Measurements from ENCODE around the gene CNTN5.
A peak's percentile ranks its signal among the peaks of the same experiment; 100 is the strongest.

CNTN5 gene

DNA sequence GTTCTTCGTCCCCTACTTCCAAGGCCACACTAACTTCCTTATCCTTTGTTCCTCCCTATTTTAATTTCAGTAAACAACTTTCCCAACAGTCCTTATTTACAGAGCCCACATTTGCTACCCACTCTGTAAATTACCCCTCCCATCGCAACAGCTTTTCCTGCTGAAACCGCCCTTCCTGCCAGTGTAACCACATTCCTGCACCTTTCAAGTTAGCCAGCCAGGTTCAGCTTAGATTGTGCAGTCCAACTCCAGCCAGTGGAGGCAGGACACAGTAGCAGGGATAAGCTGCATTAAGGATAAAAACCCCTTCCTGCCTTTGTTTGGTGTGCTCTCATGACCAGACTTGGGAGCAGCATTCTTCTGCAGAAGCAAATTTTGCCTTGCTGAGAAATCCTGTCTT is 898.0 kb downstream of the CNTN5 start:
- Mint-ChIP-seq H3K27ac (no peak overlapping the region), H3K4me1 (no peaks in the 10 kb centered on the region), H3K36me3 (ENCODE audit: low read depth) (no peaks in the 10 kb centered on the region), H3K9me3 (peaks cover 9% of the 10 kb centered on the region), H3K4me3 (no peak overlapping the region), H3K27me3 (ENCODE audit: low read depth) (no peaks in the 10 kb centered on the region)
- TF ChIP-seq, protein P1, sequence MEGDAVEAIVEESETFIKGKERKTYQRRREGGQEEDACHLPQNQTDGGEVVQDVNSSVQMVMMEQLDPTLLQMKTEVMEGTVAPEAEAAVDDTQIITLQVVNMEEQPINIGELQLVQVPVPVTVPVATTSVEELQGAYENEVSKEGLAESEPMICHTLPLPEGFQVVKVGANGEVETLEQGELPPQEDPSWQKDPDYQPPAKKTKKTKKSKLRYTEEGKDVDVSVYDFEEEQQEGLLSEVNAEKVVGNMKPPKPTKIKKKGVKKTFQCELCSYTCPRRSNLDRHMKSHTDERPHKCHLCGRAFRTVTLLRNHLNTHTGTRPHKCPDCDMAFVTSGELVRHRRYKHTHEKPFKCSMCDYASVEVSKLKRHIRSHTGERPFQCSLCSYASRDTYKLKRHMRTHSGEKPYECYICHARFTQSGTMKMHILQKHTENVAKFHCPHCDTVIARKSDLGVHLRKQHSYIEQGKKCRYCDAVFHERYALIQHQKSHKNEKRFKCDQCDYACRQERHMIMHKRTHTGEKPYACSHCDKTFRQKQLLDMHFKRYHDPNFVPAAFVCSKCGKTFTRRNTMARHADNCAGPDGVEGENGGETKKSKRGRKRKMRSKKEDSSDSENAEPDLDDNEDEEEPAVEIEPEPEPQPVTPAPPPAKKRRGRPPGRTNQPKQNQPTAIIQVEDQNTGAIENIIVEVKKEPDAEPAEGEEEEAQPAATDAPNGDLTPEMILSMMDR (IDR thresholded peaks at IDR 0.05; ENCODE audit: unreplicated experiment in 3 of 3): no peak

DNA sequence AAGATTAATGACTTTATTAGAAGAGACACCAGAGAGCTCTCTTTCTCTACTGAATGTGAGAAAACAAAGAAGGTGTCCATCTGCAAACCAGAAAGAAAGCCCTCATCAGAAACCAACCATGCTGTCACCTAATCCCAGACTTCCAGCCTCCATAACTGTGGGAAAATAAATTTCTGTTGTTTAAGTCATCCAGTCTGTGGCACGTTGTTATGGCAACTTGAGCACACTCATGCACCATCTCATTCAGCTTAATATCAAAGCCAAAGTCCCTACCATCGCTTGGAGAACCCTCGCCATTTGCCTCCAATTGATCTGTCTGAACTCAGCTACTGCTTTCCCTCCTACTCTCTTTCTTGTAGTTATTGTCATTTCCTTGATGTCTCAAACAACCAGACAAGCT is 900.2 kb downstream of the CNTN5 start:
- H3K4me3 Mint-ChIP-seq: no peak overlapping the region
- peaks cover 9% of the 10 kb centered on the region for H3K9me3 Mint-ChIP-seq
- TF ChIP-seq, protein P1 (IDR thresholded peaks at IDR 0.05; ENCODE audit: unreplicated experiment in 3 of 3): no peak
- no peak overlapping the region for H3K27ac Mint-ChIP-seq
- H3K36me3 Mint-ChIP-seq (ENCODE audit: low read depth): no peaks in the 10 kb centered on the region
- H3K27me3 Mint-ChIP-seq (ENCODE audit: low read depth): no peaks in the 10 kb centered on the region
- H3K4me1 Mint-ChIP-seq: no peaks in the 10 kb centered on the region

DNA sequence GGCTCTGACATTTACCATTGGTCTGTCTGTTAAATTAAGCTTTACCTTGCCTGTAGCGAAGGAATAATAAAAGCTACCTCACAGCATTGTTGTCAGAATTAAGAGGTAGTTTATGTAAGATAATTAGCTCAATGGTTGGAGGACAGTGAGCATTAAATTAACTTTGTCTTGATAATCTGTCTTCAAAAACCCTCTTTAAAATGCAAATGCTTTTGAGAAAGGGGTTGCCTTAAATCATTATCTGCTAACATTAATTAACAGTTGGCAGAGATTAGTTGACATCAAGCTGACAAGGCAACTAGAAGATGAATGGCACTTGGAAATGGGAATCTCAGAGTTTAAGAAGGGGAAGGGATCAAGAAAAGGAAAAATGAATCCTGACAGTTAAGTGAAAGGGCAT is 905.2 kb downstream of the CNTN5 start:
- no peaks in the 10 kb centered on the region for H3K4me1 Mint-ChIP-seq
- no peak overlapping the region for H3K27ac Mint-ChIP-seq
- peaks cover 14% of the 10 kb centered on the region for H3K9me3 Mint-ChIP-seq
- peaks cover 5% of the 10 kb centered on the region for H3K36me3 Mint-ChIP-seq (ENCODE audit: low read depth)
- no peak overlapping the region for H3K4me3 Mint-ChIP-seq
- TF ChIP-seq, protein P1 (IDR thresholded peaks at IDR 0.05; ENCODE audit: unreplicated experiment in 3 of 3): no peak
- H3K27me3 Mint-ChIP-seq (ENCODE audit: low read depth): no peaks in the 10 kb centered on the region

DNA sequence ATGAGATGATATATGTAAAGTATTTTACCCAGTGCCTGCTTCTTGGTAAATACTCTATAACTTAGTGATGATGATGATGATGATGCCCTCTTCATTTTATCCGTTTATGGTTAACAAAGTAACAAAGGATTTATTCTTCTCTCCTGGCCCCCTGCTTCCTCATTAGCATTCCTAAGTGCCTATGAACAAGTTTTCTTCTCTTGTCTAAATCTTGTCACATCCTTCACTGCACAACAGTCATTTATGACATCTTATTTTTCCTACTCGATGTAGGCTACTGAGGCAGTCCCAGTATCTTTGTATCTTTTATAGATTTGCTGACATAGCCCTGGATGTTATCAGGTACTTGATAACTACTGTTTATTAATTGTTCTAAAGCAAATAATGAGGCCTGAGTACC is 911.9 kb downstream of the CNTN5 start:
- Mint-ChIP-seq H3K4me1 (no peaks in the 10 kb centered on the region), H3K36me3 (ENCODE audit: low read depth) (peaks cover 5% of the 10 kb centered on the region), H3K27ac (no peak overlapping the region), H3K4me3 (no peak overlapping the region), H3K27me3 (ENCODE audit: low read depth) (no peaks in the 10 kb centered on the region), H3K9me3 (peaks cover 11% of the 10 kb centered on the region)
- TF ChIP-seq, protein P1 (IDR thresholded peaks at IDR 0.05; ENCODE audit: unreplicated experiment in 3 of 3): no peak

DNA sequence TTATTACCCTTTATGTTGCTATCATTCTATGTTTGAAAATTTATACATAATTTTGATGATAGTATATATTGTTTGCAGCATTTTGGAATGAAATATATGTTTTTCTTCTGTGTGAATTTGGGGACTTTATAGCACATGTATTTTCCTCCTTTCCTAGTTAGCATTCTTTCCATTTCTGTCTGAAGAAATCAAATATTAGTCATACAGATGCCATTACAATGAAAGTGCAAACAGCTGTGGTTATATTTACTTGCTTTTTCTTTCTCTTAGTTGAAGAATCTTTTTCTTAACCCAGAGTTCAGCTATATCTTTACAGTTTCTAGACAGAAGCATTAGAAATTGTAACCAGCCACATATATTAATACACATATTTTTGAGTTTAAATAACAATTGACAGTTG is 913.3 kb downstream of the CNTN5 start:
- TF ChIP-seq, protein P1 (IDR thresholded peaks at IDR 0.05; ENCODE audit: unreplicated experiment in 3 of 3): no peak
- Mint-ChIP-seq H3K4me3 (no peak overlapping the region), H3K9me3 (peaks cover 6% of the 10 kb centered on the region), H3K4me1 (no peaks in the 10 kb centered on the region), H3K27ac (no peak overlapping the region), H3K27me3 (ENCODE audit: low read depth) (no peaks in the 10 kb centered on the region), H3K36me3 (ENCODE audit: low read depth) (peaks cover 2% of the 10 kb centered on the region)

DNA sequence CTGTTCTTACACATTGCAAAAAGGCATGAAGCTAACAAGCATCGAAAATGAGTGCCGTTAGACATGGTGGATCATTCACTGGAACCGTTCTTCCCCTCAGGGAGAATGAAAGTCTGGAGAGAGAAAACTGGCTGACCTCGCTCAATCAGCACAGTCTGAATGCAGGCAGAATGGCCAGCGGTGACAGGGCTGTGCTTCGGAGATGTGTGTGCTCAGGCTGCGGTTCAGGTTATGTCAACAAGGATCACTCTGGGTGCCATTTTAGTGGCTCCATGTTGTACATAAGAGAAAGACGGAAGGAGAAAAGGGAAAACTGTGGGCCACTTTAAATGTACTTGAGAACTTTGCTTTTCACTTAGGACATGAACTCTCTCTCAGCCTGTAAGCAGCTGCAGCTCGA is 916.6 kb downstream of the CNTN5 start:
- Mint-ChIP-seq H3K27me3 (ENCODE audit: low read depth) (no peaks in the 10 kb centered on the region), H3K4me1 (no peaks in the 10 kb centered on the region), H3K36me3 (ENCODE audit: low read depth) (no peaks in the 10 kb centered on the region), H3K27ac (peak overlapping the region in 2 of 3 experiments; percentile 38 to 72), H3K9me3 (peaks cover 2% of the 10 kb centered on the region), H3K4me3 (no peak overlapping the region)
- TF ChIP-seq, protein P1 (IDR thresholded peaks at IDR 0.05; ENCODE audit: unreplicated experiment in 3 of 3): no peak
